Embryonic facial prominence (tissue), 1 donor: ENCODE results near the gene CARD19.

Source experiments
- DNase-seq: peaks from one replicate; pipeline ENCODE4 v3.0.0-alpha.2; 2016; ENCODE audit errors: extremely low spot score

The CARD19 gene

GRCh38 chr9:93118863-93119702, 23.1 kb downstream of the CARD19 start:
- no peak for DNase-seq

GRCh38 chr9:93119703-93119952, 23.6 kb downstream of the CARD19 start:
- DNase-seq: no peak

- DNase-seq: no peak
These were observed 24.2 kb downstream of the CARD19 start for GRCh38 chr9:93119953-93120845.

- DNase-seq: no peak
These were observed 24.9 kb downstream of the CARD19 start for GRCh38 chr9:93120846-93121315.

- DNase-seq: no peak
These were observed 25.6 kb downstream of the CARD19 start for GRCh38 chr9:93121316-93122241.

GRCh38 chr9:93122721-93123221, 26.8 kb downstream of the CARD19 start:
- DNase-seq: no peak

GRCh38 chr9:93123561-93124283, 27.7 kb downstream of the CARD19 start:
- DNase-seq: no peak

- DNase-seq: no peak
These were observed 28.8 kb downstream of the CARD19 start for GRCh38 chr9:93124793-93125192.

- no peak for DNase-seq
These were observed 29.4 kb downstream of the CARD19 start for GRCh38 chr9:93125331-93125894.

- DNase-seq: no peak
These were observed 30.2 kb downstream of the CARD19 start for GRCh38 chr9:93126151-93126781.

GRCh38 chr9:93126825-93127368, 30.9 kb downstream of the CARD19 start:
- DNase-seq: peak; percentile 65

- no peak for DNase-seq
These were observed 31.4 kb downstream of the CARD19 start for GRCh38 chr9:93127395-93127911.

GRCh38 chr9:93128011-93128714, 32.1 kb downstream of the CARD19 start:
- no peak for DNase-seq

GRCh38 chr9:93128715-93129224, 32.8 kb downstream of the CARD19 start:
- DNase-seq: no peak

GRCh38 chr9:93129286-93129685, 33.3 kb downstream of the CARD19 start:
- no peak for DNase-seq

- no peak for DNase-seq
These were observed 33.9 kb downstream of the CARD19 start for GRCh38 chr9:93129691-93130500.

GRCh38 chr9:93130861-93131481, 35.0 kb downstream of the CARD19 start:
- no peak for DNase-seq
